HEK293T (cell line): ENCODE results near the gene ATP9A.
"Not testable (repeated sequence)": the region's sequence is repeated elsewhere in the genome, so short reads cannot be mapped to it uniquely, and the experiment has no call there.

ENCODE experiments used
- CTCF ChIA-PET: fragments of 350-600 bp; formaldehyde crosslinking; extraction: SDS; loops from one replicate; lab custom pipeline; 2021; ENCODE audit warnings: antibody characterized with exemption, inconsistent platforms; lab: Yijun Ruan, JAX
- POLR2A ChIA-PET: fragments of 350-600 bp; formaldehyde crosslinking; extraction: SDS; loops from one replicate; lab custom pipeline; 2020; ENCODE audit warnings: antibody characterized with exemption, inconsistent platforms; lab: Yijun Ruan, JAX
- DNase-seq: peaks from one replicate; pipeline ENCODE4 v3.0.0; 2012; ENCODE audit warnings: mixed read lengths; ENCODE audit errors: extremely low spot score
- ARNT ChIP-seq: fragments of 450-650 bp; IDR thresholded peaks from 2 replicates; pipeline ENCODE4 v1.6.1; 2017; ENCODE audit warnings: mild to moderate bottlenecking
- BHLHE40 ChIP-seq: fragments of 450-650 bp; IDR thresholded peaks from 2 replicates; pipeline ENCODE4 v1.6.1; 2016; ENCODE audit warnings: mild to moderate bottlenecking, moderate library complexity, borderline replicate concordance
- CTBP1 ChIP-seq: fragments of 450-650 bp; IDR thresholded peaks from 2 replicates; pipeline ENCODE4 v1.6.1; 2016; ENCODE audit warnings: borderline replicate concordance
- ELF4 ChIP-seq: fragments of 450-650 bp; IDR thresholded peaks from 2 replicates; pipeline ENCODE4 v1.6.1; 2017; ENCODE audit warnings: antibody characterized with exemption
- FOXA1 ChIP-seq: fragments of 450-650 bp; IDR thresholded peaks from 2 replicates; pipeline ENCODE4 v1.6.1; 2016; ENCODE audit warnings: mild to moderate bottlenecking
- FOXK2 ChIP-seq: fragments of 450-650 bp; IDR thresholded peaks from 2 replicates; pipeline ENCODE4 v1.6.1; 2016; ENCODE audit warnings: mild to moderate bottlenecking
- FOXM1 ChIP-seq: fragments of 450-650 bp; IDR thresholded peaks from 2 replicates; pipeline ENCODE4 v1.6.1; 2017; ENCODE audit warnings: mild to moderate bottlenecking, borderline replicate concordance
- HDGF ChIP-seq: fragments of 450-650 bp; IDR thresholded peaks from 2 replicates; pipeline ENCODE4 v1.6.1; 2017; ENCODE audit warnings: antibody characterized with exemption, borderline replicate concordance
- L3MBTL2 ChIP-seq: fragments of 450-650 bp; conservative IDR thresholded peaks from 2 replicates; pipeline ENCODE4 v1.6.1; 2016; ENCODE audit warnings: mild to moderate bottlenecking
- LEF1 ChIP-seq: fragments of 450-650 bp; IDR thresholded peaks from 2 replicates; pipeline ENCODE4 v1.6.1; 2017; ENCODE audit warnings: mild to moderate bottlenecking, borderline replicate concordance
- NFRKB ChIP-seq: fragments of 450-650 bp; IDR thresholded peaks from 2 replicates; pipeline ENCODE4 v1.6.1; 2016; ENCODE audit warnings: mild to moderate bottlenecking, moderate library complexity
- PKNOX1 ChIP-seq: fragments of 450-650 bp; IDR thresholded peaks from 2 replicates; pipeline ENCODE4 v1.6.1; 2016
- SP1 ChIP-seq: fragments of 450-650 bp; IDR thresholded peaks from 2 replicates; pipeline ENCODE4 v1.6.1; 2017
- SUZ12 ChIP-seq: fragments of 450-650 bp; IDR thresholded peaks from 2 replicates; pipeline ENCODE4 v1.6.1; 2016; ENCODE audit warnings: mild to moderate bottlenecking
- TARDBP ChIP-seq: fragments of 450-650 bp; IDR thresholded peaks from 2 replicates; pipeline ENCODE4 v1.6.1; 2016
- ZNF384 ChIP-seq: fragments of 450-650 bp; IDR thresholded peaks from 2 replicates; pipeline ENCODE4 v1.6.1; 2016

Gene ATP9A

GRCh38 chr20:51731731-51732095 is 36.5 kb downstream of the ATP9A start:
- TF ChIP-seq SP1 (no peak), PKNOX1 (no peak), ARNT (no peak), FOXM1 (no peak), ELF4 (no peak), BHLHE40 (no peak), CTBP1 (no peak), FOXA1 (no peak), SUZ12 (no peak), TARDBP (no peak), NFRKB (no peak), L3MBTL2 (no peak), FOXK2 (no peak)
- no peak for DNase-seq
- POLR2A ChIA-PET: no interaction called here
- CTCF ChIA-PET: interaction anchor here (1.1 kb wide), 1 partner anchor 11 kb away, joined by 4 read pairs; no protein-coding TSS in a partner anchor

GRCh38 chr20:51729771-51730170 is 38.4 kb downstream of the ATP9A start:
- DNase-seq: no peak
- no peak for TF ChIP-seq FOXA1
- no peak for TF ChIP-seq ARNT
- TF ChIP-seq NFRKB: no peak
- TF ChIP-seq SP1: no peak
- no peak for TF ChIP-seq ZNF384
- no peak for TF ChIP-seq CTBP1
- POLR2A ChIA-PET: no interaction called here
- CTCF ChIA-PET: no interaction called here

- ChIA-PET POLR2A (no interaction called here), CTCF (no interaction called here)
- TF ChIP-seq NFRKB (no peak), LEF1 (no peak), ARNT (no peak), SUZ12 (no peak), L3MBTL2 (no peak), PKNOX1 (no peak), HDGF (no peak), BHLHE40 (no peak), FOXA1 (no peak), FOXM1 (no peak), SP1 (no peak), CTBP1 (no peak), TARDBP (no peak), ELF4 (no peak), ZNF384 (no peak)
- DNase-seq: no peak
These were observed 39.5 kb downstream of the ATP9A start for GRCh38 chr20:51728737-51729136.

GRCh38 chr20:51727872-51728271 is 40.3 kb downstream of the ATP9A start:
- ChIA-PET CTCF (no interaction called here), POLR2A (interaction anchor here (0.8 kb wide), 1 partner anchor 31 kb away, joined by 3 read pairs; no protein-coding TSS in a partner anchor)
- TF ChIP-seq SUZ12 (no peak), L3MBTL2 (no peak), FOXK2 (no peak), FOXA1 (no peak), TARDBP (no peak), SP1 (no peak), LEF1 (no peak), FOXM1 (no peak)
- no peak for DNase-seq

GRCh38 chr20:51725584-51726176 is 42.5 kb downstream of the ATP9A start:
- DNase-seq: no peak
- POLR2A ChIA-PET: no interaction called here
- no peak for TF ChIP-seq FOXM1
- no peak for TF ChIP-seq FOXK2
- TF ChIP-seq SUZ12: no peak
- TF ChIP-seq PKNOX1: no peak
- no peak for TF ChIP-seq BHLHE40
- CTCF ChIA-PET: no interaction called here

GRCh38 chr20:51723026-51723425 is 45.2 kb downstream of the ATP9A start:
- DNase-seq, CTCF ChIA-PET, POLR2A ChIA-PET: not testable (repeated sequence)

- CTCF ChIA-PET, DNase-seq, POLR2A ChIA-PET: not testable (repeated sequence)
These were observed 45.9 kb downstream of the ATP9A start for GRCh38 chr20:51722246-51722645.
